Transverse colon (tissue), 4 donors: Measurements from ENCODE around the gene OOSP2. TPM values are rescaled to one million over a fixed set of nuclear protein-coding genes. Genes with fewer than 3 reads are reported as not detected.

Experiments
- DNase-seq: peaks from one replicate; pipeline ENCODE4 v3.0.0-alpha.2; 2019
- H3K27ac ChIP-seq, 4 donors: fragments of 200-600 bp; sonication (generic); 2 replicates each; pipeline ENCODE4 v1.5.1; 2016 to 2018; ENCODE audit warnings: inconsistent platforms in 4 of 4
- H3K27me3 ChIP-seq: fragments of 200-600 bp; sonication (generic); 2 replicates; pipeline ENCODE4 v1.5.1; 2017; ENCODE audit warnings: inconsistent platforms
- H3K36me3 ChIP-seq, 4 donors: fragments of 200-600 bp; sonication (generic); 2 replicates each; pipeline ENCODE4 v1.5.1; 2017 to 2019; ENCODE audit warnings: inconsistent platforms in 4 of 4
- H3K4me1 ChIP-seq, 4 donors: fragments of 200-600 bp; sonication (generic); 2 replicates each; pipeline ENCODE4 v1.5.1; 2017 to 2020; ENCODE audit warnings: inconsistent platforms in 4 of 4
- H3K4me3 ChIP-seq, 4 donors: fragments of 200-600 bp; sonication (generic); 1 replicate in 1 of 4; 2 replicates in 3 of 4; pipeline versions ENCODE4 v1.5.1 to v1.6.1; 2017 to 2019; ENCODE audit warnings: inconsistent platforms in 4 of 4
- H3K9me3 ChIP-seq, 2 donors: fragments of 200-600 bp; sonication (generic); 2 replicates each; pipeline ENCODE4 v1.5.1; 2017 to 2019; ENCODE audit warnings: inconsistent platforms in 2 of 2
- CTCF ChIP-seq, 5 experiments: fragments of 200-600 bp in 3 of 5; fragments of 450-650 bp in 2 of 5; sonication (generic) in 3 of 5; IDR thresholded peaks; 1 replicate in 2 of 5; 2 replicates in 3 of 5; pipeline ENCODE4 v1.5.1; 2016 to 2017; ENCODE audit warnings: antibody characterized with exemption in 5 of 5, inconsistent platforms in 3 of 5, mild to moderate bottlenecking in 2 of 5, moderate library complexity in 1 of 5
- EP300 ChIP-seq: sonication (generic); formaldehyde crosslinking; IDR thresholded peaks from one replicate; pipeline ENCODE4 v1.6.1; 2017; ENCODE audit warnings: antibody characterized with exemption, low read depth
- POLR2A ChIP-seq: fragments of 450-650 bp; IDR thresholded peaks from one replicate; pipeline ENCODE4 v1.6.1; 2016; ENCODE audit warnings: antibody characterized with exemption, mild to moderate bottlenecking, moderate library complexity
- POLR2AphosphoS5 ChIP-seq, 3 donors: sonication (generic); formaldehyde crosslinking; IDR thresholded peaks; one replicate each; pipeline ENCODE4 v1.6.1; 2016; ENCODE audit warnings: antibody characterized with exemption in 3 of 3
- WGBS, 2 donors: methylation state at CpG; one replicate each; pipeline ENCODE4 v1.1.5; 2018; ENCODE audit warnings: low coverage in 1 of 2; 5-methylcytosine and 5-hydroxymethylcytosine counted together
- in situ Hi-C, 4 donors: fragments of 200-750 bp; cut with MboI; loops; one replicate each; pipeline versions ENCODE4 v1.15.0 to v1.15.1; 2017; ENCODE audit warnings: low sequenced_read_pairs in 3 of 4, low pct_ligation_motif_present in 1 of 4, low pct_unique_long_range_greater_than_20kb in 1 of 4
- intact Hi-C: fragments of 100-400 bp; cut with DNase I; formaldehyde crosslinking; loops from one replicate; pipeline ENCODE4 v1.15.1; 2023; ENCODE audit warnings: low total_unique reads
- total RNA-seq, 4 donors: library from RNA; depleted of rRNA; stranded (reverse); fragments of >200 nt; gene quantifications; one replicate each; pipeline ENCODE4 v1.1.0, GENCODE V29; 2016

The OOSP2 gene
- total RNA-seq, 4 donors from 2014 or later: not detected

DNA sequence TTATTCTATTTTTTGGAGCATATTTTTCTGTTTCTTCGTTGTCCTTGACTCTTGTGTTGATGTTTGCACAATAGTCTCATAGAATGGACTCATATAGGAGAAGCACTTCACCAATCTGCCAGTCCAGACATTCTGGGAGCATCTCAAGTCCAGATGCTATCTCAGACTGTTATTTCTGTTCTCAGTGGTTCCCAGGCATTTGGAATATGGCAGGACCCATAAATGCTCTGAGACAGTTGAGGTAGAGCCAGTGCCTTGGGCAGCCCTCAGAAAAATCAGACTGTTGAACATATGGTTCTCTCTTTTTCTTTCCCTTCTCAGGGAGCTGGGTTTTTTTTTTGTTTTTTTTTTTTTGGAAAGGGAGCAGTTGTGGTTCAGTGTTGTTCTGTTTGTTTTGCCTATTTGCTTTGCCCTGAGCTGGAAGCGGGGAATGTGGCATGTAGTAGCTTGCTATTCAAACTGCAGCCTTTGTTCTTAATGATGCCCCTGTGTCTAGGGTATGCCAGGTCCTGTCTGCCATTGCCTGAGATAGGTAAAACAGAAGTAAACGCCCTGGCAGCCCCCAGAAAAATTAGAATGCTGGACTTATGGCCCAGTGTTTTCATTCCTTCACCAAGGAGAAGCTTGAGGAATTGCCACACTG is 44.5 kb downstream of the OOSP2 start:
- in situ Hi-C loops (no loop called here), intact Hi-C loops (no loop called here)
- TF ChIP-seq POLR2A (no peak), POLR2AphosphoS5 (IDR thresholded peaks at IDR 0.05) (no peak), CTCF (IDR thresholded peaks at IDR 0.05) (no peak), EP300 (no peak)
- Histone ChIP-seq H3K36me3 (no peaks in the 10 kb centered on the region), H3K27me3 (no peaks in the 10 kb centered on the region), H3K4me3 (no peak overlapping the region), H3K9me3 (no peaks in the 10 kb centered on the region), H3K4me1 (no peaks in the 10 kb centered on the region), H3K27ac (no peak overlapping the region)
- no peak for DNase-seq
- 63 to 75% methylated on average over 2 to 3 of the region's 3 CpGs for WGBS, 2 donors

DNA sequence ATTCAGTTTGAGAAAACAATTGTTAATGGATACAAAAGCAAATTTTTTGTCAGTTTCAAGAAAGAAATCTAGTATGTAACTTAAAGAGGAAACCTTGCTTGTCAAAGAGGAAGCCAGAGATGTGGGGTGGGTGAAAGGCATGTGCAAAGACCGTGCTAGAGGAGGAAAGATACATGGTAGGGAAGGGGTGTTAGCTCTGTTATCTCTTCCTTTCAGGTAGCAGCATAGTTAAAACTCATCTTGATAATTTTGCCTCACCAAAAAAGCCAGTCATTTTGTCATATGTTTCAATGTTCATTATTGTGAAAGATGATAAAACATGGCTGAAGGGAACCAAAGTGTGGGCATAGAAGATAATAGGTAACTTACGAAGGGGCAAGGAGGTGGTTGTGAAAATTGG is 45.7 kb downstream of the OOSP2 start:
- H3K27me3 ChIP-seq: no peaks in the 10 kb centered on the region
- TF ChIP-seq POLR2A (no peak), CTCF (IDR thresholded peaks at IDR 0.05) (no peak), POLR2AphosphoS5 (IDR thresholded peaks at IDR 0.05) (no peak), EP300 (no peak)
- DNase-seq: no peak
- 79 to 80% methylated on average over 2 of the region's 2 CpGs for WGBS, 2 donors
- in situ Hi-C loops (no loop called here), intact Hi-C loops (no loop called here)
- H3K9me3 ChIP-seq: no peaks in the 10 kb centered on the region
- no peaks in the 10 kb centered on the region for H3K4me1 ChIP-seq
- no peak overlapping the region for H3K27ac ChIP-seq
- H3K36me3 ChIP-seq: no peaks in the 10 kb centered on the region
- no peak overlapping the region for H3K4me3 ChIP-seq

GRCh38 chr11:60087239-60087638 is 47.0 kb downstream of the OOSP2 start:
- H3K27me3 ChIP-seq: no peaks in the 10 kb centered on the region
- WGBS, 2 donors: 80 to 81% methylated on average over 1 of the region's 1 CpG
- H3K36me3 ChIP-seq: no peaks in the 10 kb centered on the region
- intact Hi-C loops: no loop called here
- no peak overlapping the region for H3K27ac ChIP-seq
- DNase-seq: no peak
- H3K4me3 ChIP-seq: no peak overlapping the region
- in situ Hi-C loops: no loop called here
- H3K4me1 ChIP-seq: no peaks in the 10 kb centered on the region
- no peaks in the 10 kb centered on the region for H3K9me3 ChIP-seq
- TF ChIP-seq POLR2AphosphoS5 (IDR thresholded peaks at IDR 0.05) (no peak), POLR2A (no peak), CTCF (IDR thresholded peaks at IDR 0.05) (no peak), EP300 (no peak)

GRCh38 chr11:60088364-60088763 is 48.2 kb downstream of the OOSP2 start, which contains the start of gene MS4A2:
MS4A2 (plus strand) TSS chr11:60088664; CDS start chr11:60088766, 102 bp downstream.
- Histone ChIP-seq H3K4me3 (no peak within 1 kb of the TSS), H3K27ac (no peak within 1 kb of the TSS), H3K9me3 (no peaks in the 10 kb centered on the region), H3K27me3 (no peaks in the 10 kb centered on the region), H3K4me1 (no peaks in the 10 kb centered on the region), H3K36me3 (no peaks in the 10 kb centered on the region)
- WGBS, 2 donors: 71 to 83% methylated on average over 1 of the region's 1 CpG
- DNase-seq: no peak
- intact Hi-C loops (no loop called here), in situ Hi-C loops (no loop called here)
- TF ChIP-seq CTCF (IDR thresholded peaks at IDR 0.05) (no peak), POLR2AphosphoS5 (IDR thresholded peaks at IDR 0.05) (no peak), POLR2A (no peak), EP300 (no peak)
